ENCODE data around the gene WTAP.
"Not testable (repeated sequence)": the region's sequence is repeated elsewhere in the genome, so short reads cannot be mapped to it uniquely, and the experiment has no call there.

WTAP gene

DNA sequence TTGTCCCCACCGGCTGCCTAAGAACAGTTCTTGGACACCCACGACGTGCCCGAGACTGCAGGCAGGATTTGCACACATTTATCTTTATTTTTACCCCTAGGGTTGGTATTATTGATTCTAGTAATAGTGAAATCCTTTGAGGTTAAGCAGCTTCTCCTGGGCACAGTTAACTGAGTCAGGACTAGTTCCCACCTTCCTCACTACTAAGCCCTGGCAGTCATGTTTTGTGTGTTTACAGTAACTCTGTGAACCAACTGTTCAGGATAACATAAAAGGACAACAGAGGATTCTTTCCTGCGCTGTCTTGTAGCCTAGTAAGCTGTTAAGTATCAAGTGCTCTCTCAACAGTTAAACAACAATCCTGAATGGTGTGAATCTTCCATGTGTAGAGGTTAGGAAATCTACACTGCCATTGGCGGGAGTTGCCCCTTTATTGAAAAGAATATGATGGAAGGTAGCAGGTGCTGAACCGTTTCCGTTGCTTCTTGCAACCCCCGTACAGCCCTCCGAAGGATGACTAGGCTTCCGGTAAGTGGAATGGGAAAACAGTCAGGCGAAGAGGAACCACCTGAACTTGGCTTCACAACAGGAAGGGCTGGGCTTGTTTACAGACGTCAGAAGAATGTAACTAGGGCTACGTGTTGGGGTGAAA, 33.3 kb upstream of the WTAP start:
- DNase-seq (ENCODE audit: low read depth) = no peak

GRCh38 chr6:159695984-159696383, 31.3 kb upstream of the WTAP start:
- DNase-seq (ENCODE audit: low read depth) = no peak

DNA sequence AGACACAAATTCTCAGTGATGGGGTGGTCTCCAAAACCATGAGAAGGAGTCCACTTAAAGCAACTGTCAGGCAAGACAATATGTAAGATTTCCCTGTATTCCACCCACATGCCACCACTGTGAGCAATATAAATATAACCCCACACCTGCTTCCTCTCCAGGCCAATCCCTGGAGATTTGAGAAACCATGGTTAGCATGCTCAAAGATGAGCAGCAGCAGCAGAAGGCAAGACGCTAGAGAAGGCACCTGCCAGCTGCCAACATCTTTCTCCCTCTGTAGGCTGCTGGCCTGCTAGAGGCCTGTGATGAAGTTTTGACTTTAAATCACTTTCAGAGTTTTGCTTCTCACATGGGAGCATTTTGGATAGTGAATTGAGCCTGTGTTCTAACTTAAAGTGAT, 26.3 kb upstream of the WTAP start:
- DNase-seq (ENCODE audit: low read depth) = no peak

- no peak for DNase-seq (ENCODE audit: low read depth)
These were observed 25.8 kb upstream of the WTAP start for GRCh38 chr6:159701413-159701999.

- not testable (repeated sequence) for DNase-seq (ENCODE audit: low read depth)
These were observed 16.7 kb upstream of the WTAP start for GRCh38 chr6:159710603-159711002.

GRCh38 chr6:159712389-159712788, 14.9 kb upstream of the WTAP start:
- DNase-seq (ENCODE audit: low read depth) = not testable (repeated sequence)

DNA sequence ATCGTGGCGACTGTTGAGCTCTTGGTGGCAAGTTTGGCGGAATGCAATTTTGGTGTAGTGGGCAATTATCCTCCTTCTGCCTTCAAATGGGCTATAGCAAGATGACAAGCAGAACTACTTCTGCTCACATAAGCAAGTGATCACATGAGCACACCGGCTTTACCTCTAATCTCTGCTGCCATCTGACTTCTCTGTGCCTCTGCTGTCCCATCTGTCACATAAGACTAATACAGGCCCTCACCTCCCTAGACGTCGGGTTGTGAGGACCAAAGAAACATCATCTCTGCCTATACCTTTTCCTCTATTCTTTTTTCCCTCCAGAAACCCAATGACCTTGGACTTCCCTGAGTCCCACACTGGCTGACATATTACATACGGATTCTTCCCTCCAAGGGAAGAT, 13.3 kb upstream of the WTAP start:
- no peak for DNase-seq (ENCODE audit: low read depth)

GRCh38 chr6:159714404-159714803, 12.9 kb upstream of the WTAP start:
- no peak for DNase-seq (ENCODE audit: low read depth)

DNA sequence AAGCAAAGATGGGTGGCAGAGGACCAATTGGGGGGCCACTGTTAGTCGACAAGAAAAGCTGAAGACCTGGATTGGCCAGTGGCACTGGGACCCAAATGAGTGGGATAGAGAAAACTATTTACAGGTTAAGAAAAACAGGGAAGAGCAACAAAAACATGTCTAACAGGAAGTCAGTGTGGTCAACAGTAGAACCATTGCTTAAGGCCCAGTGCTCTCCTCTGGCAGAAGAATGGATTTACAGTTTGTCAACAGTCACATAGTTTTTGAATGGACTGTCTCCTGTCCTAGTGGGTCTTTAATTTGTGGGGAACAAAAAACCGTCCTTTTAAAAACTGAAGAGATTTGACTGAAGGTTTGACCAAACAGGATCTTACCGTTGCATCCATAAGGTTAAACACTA, 12.1 kb upstream of the WTAP start:
- DNase-seq (ENCODE audit: low read depth) = no peak

DNA sequence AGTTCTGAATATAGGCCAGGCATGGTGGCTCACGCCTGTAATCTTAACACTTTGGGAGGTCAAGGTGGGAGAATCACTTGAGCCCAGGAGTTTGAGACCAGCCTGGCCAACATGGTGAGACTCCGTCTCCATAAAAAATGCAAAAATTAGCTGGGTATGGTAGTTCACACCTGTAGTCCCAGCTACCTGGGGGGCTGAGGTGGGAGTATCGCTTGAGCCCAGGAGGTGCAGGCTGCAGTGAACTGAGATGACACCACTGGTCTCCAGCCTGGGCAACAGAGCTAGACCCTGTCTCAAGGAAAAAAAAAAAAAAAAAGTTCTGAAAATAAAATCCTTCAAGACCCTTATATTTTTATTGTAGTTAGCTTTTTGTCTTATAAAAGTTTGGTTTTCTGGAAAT, 11.7 kb upstream of the WTAP start:
- DNase-seq (ENCODE audit: low read depth) = no peak

DNA sequence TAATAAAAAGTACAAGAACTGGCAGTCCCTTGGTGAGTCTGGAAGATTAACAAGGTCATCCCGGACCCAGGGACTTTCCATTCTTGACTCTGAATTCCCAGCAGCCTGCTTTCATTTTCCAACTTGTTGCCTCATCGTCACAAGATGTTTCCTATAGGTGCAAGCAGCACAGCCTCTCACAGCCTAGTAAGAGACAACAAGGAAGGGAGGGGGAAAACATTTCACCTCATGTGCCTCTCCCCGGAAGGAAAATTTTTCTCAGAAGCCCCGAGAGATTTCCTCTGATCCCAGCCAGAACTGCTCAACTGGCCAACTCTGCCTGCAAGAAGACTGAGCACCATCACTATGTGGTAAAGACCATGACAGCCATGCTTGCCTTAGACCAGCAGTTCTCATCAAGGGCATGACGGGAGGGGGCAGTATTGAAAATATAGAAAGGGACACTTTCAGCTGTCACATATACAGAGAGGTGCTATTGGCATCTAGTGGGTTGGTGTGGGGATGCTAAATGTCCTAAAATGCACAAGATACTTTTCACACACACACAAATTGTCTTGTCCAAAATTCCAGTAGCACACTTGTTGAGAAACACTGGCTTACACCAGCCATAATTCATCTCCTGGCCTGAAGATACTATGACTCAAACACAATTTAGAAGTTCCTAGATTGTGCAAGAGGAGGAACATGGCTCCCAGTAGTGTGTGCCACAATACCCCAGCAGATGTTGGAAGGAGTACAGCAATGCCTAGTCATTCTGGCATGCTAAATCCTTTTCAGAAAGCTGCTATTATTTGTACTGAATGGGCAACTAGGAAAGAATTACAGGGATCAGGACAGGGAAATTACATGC, 10.8 kb upstream of the WTAP start:
- DNase-seq (ENCODE audit: low read depth) = no peak

- no peak for DNase-seq (ENCODE audit: low read depth)
These were observed 8.7 kb upstream of the WTAP start for GRCh38 chr6:159718634-159719033.

DNA sequence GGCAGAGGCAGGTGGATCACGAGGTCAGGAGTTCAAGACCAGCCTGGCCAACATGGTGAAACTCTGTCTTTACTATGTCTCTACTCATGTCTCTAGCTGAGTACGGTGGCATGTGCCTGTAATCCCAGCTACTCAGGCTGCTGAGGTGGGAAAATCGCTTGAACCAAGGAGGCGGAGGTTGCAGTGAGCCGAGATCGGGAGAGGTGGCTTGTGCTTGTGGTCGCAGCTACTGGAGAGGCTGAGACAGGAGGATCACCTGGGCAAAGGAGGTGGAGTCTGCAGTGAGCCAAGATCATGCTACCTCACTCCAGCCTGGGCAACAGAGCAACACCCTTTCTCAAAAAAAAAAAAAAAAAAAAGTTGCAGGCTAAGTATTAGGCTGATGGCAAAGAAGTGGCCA, 8.0 kb upstream of the WTAP start:
- DNase-seq (ENCODE audit: low read depth) = no peak

- DNase-seq (ENCODE audit: low read depth) = no peak
These were observed 6.6 kb upstream of the WTAP start for GRCh38 chr6:159720708-159721107.

GRCh38 chr6:159721981-159722380, 5.3 kb upstream of the WTAP start:
- DNase-seq (ENCODE audit: low read depth) = not testable (repeated sequence)

DNA sequence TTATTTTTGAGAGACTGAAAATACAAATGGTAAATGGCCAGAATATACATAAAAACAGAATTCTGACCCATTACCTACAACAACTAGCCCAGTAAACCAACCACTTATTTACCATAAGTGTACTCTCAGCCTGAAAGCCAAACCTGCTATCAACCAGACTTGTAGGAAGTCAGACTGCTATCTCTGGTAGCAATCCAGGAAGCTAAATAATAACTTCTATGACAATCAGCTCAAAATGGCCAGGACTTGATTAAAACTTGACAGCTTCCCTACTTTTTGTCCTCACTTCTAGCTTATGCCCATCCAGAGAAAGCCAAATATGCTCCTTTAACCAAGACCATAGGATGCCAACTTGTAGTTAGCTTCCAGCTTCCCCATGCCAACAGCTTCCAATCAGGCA, 4.7 kb upstream of the WTAP start:
- DNase-seq (ENCODE audit: low read depth) = no peak

- no peak for DNase-seq (ENCODE audit: low read depth)
These were observed 4.0 kb upstream of the WTAP start for GRCh38 chr6:159723259-159723658.

DNA sequence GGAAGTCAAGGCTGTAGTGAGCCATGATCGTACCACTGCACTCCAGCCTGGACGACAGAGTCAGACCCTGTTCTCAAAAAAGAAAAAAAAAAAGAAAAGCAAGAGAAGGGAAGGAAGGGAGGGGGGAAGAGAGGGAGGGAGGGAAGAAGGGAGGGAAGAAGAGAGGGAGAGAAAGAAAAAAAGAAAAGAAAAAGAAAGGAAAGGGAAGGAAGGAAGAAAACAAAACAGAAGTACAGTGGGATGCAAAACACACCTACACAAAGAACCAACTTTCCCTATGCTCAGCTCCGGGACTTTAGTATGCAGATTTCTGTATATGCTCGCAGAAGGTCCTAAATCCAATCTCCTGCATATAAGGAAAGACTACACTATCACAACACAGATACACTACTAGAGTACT, 2.5 kb upstream of the WTAP start:
- no peak for DNase-seq (ENCODE audit: low read depth)

DNA sequence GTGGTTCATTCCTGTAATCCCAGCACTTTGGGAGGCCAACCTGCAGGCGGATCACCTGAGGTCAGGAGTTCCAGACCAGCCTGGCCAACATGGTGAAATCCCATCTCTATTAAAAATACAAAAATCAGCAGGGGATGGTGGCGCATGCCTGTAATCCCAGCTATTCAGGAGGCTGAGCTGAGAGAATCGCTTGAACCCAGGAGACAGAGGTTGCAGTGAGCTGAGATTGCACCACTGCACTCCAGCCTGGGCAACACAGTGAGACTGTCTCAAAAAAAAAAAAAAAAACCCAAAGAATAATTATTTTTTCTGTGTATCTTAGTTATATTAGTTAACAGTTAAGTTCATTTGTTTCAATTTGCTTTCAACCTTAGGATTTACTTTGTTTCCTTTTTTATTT, 2.1 kb upstream of the WTAP start:
- DNase-seq (ENCODE audit: low read depth) = not testable (repeated sequence)

DNA sequence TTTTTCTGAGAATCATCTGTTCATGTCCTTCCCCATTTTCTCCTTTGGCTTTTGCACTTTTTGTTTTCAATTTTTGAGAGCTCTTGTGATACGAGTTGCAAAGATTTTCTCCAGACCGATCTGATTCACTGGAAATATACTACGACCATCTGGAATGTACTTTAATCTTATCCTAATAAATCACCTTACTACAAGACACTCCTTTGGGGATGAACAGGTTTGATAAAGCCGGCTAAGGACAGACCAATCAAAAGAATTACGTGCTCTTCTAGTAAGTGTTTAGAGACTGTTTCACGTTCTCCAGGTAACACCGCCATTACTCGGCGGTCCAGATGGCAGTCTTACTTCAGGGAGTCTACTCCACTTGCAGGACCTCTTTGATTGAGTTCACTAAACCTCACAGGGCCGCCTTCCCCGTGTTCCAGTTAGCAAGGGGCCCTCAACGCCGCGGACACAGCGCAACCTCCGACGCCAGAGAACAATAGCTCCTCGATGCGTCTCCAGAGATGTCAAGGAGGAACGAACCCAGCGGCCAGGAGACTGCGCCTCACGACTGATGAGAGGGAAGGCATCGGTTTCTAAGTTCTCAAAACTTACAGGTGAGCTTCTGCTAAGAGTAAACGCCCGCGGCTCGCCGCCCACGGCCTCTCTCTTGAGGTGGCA, 920 bp upstream of the WTAP start:
- no peak for DNase-seq (ENCODE audit: low read depth)

DNA sequence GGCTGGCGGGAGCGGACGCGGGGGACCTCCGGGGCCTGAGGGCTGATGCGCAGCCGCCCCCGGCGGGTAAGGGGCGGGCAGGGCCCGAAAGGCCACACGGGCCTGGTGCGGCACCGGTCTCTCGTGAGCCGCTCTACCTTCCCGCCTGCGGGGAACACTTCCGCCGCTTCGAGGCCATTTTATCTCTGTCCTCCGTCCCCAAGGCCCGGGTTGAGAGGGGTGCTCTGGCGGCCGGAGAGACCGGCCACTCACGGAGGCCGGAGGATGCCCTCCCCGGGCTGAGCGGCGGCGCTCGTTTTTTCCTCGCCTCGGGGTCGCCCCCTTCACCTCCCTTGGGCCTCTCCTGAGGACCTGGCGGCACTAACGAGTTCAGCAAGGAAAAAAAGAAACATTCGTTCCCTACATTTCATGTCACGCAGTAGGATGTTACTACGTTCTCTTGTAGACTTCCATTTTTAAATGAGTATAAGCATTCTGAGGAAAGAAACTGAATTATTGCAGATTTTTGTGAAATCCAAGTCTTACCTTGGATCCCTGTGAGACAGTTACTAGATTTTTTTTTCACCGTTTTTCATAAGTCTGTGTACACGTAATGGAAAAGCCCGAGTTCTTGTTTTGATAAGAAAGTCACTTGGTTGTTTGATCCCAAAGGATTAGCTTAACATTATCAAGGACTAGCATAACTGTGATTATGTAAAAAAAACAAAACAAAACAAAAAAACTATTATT, 575 bp downstream of the WTAP start:
- peak; percentile 12 for DNase-seq (ENCODE audit: low read depth)

- DNase-seq (ENCODE audit: low read depth) = no peak
These were observed 1.2 kb downstream of the WTAP start for GRCh38 chr6:159728531-159728964.
